Activated T-helper 2 cell treated with anti-CD3 and anti-CD28 coated beads, Interferon-gamma antibody, Interleukin-2, Interleukin-4, amounts not matched to agents 10 μg/mL and 5 μg/mL and 100 μg/mL, durations not matched to agents 14 hours and 24 hours and 36 hours (primary cell): ENCODE measurements around the gene THOC5. TPM values are rescaled to one million over a fixed set of nuclear protein-coding genes. Genes with fewer than 3 reads are reported as not detected.
"Not testable (repeated sequence)": the region's sequence is repeated elsewhere in the genome, so short reads cannot be mapped to it uniquely, and the experiment has no call there.

Experiments used
- DNase-seq: peaks from one replicate; pipeline ENCODE4 v3.0.0; 2021; ENCODE audit warnings: low spot score
- H3K27ac Mint-ChIP-seq: one replicate; pipeline ENCODE4 v1.8.0; 2021; ENCODE audit warnings: mixed read lengths
- H3K27me3 Mint-ChIP-seq: one replicate; pipeline ENCODE4 v1.8.0; 2021; ENCODE audit warnings: low read depth, mixed read lengths
- H3K36me3 Mint-ChIP-seq: one replicate; pipeline ENCODE4 v1.8.0; 2021; ENCODE audit warnings: low read depth, mixed read lengths
- H3K4me1 Mint-ChIP-seq: one replicate; pipeline ENCODE4 v1.8.0; 2021; ENCODE audit warnings: low read depth, mixed read lengths
- H3K4me3 Mint-ChIP-seq: one replicate; pipeline ENCODE4 v1.8.0; 2021; ENCODE audit warnings: low read depth, mild to moderate bottlenecking, moderate library complexity, mixed read lengths
- H3K9me3 Mint-ChIP-seq: one replicate; pipeline ENCODE4 v1.8.0; 2021; ENCODE audit warnings: mixed read lengths
- intact Hi-C: fragments of 100-400 bp; cut with micrococcal nuclease; formaldehyde crosslinking; loops from one replicate; pipeline ENCODE4 v1.15.1; 2023
- total RNA-seq: library from RNA; stranded (reverse); gene quantifications from 2 replicates; pipeline ENCODE4 v1.2.3, GENCODE V29; 2022

Gene THOC5
- total RNA-seq, 1 donor from 2014 or later = 50.5 TPM

DNA sequence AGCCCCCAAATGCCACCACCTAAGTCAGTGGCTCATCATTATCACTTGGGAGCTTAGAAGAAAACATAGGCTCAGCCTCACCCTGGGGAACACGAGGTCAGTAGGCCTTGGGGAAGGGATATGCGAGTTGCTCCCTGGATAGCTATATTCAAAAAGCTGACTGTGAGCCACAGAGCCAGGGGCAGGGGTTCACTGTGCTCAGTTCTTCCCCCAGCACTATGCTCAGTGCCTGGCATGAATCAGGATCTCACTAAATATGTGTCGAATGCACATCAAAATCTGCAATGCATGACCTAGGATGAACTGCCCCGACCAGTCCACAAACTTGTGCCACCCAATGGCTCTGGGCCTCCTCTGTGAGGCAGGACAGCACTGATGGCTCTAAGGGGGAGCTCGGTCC lies 35.1 kb downstream of the THOC5 start:
- H3K4me3 Mint-ChIP-seq = no peak overlapping the region
- H3K4me1 Mint-ChIP-seq = no peaks in the 10 kb centered on the region
- H3K36me3 Mint-ChIP-seq = peaks cover 58% of the 10 kb centered on the region
- DNase-seq = no peak
- intact Hi-C loops = no loop called here
- no peaks in the 10 kb centered on the region for H3K27me3 Mint-ChIP-seq
- no peak overlapping the region for H3K27ac Mint-ChIP-seq
- no peaks in the 10 kb centered on the region for H3K9me3 Mint-ChIP-seq

DNA sequence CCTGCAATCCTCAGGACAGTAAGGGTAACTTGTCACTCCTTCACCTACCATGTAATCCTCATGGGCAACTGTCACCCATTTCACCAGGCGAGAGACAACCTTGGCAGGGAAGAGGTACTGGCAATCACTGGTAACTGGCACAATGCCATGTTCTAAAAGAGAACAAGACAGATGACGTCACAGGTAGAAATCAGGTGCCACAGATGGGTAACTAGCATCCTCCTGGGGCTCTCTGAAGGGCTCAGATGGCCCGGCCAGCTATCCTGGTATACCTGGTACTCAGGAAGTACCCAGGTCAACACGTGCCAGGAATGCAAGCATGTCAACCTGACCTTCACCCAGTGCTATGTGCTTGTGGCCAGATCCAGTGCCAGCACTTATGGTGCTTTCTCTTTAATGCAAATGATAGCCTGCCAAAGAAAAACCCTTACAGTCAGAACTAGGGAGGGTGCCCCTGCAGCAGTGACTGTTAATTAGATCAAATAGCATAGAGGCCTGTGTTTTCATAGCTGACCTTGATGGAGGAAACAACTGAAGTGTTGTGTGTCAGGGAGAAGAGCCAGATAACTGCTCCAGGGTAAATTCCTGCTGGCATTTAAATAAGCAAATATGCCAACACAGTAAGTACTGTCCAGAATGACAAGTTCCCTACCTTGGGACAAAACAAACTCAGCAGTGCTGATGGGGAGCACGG lies 36.2 kb downstream of the THOC5 start:
- no peaks in the 10 kb centered on the region for H3K9me3 Mint-ChIP-seq
- intact Hi-C loops = no loop called here
- DNase-seq = no peak
- H3K27me3 Mint-ChIP-seq = no peaks in the 10 kb centered on the region
- H3K4me3 Mint-ChIP-seq = no peak overlapping the region
- H3K27ac Mint-ChIP-seq = no peak overlapping the region
- H3K4me1 Mint-ChIP-seq = no peaks in the 10 kb centered on the region
- H3K36me3 Mint-ChIP-seq = peaks cover 57% of the 10 kb centered on the region

DNA sequence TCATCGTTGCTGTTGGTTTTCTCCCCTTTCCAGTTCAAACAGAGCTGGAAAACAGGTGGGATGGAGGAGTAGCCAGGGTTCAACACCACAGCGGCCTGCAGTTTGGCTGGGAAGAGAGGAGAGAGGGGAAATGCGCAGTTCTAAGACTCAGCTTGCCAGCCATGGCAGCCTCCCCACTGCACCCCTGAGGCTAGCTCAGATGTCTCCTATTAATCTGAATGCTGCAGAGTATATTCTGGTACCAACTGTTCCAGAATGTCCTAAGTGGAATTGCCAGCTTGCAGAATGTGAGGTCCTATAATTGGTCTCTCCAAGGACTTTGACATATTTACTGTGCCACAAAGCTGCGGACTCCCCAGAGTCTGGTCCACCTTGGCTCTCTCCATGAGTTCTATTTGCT lies 41.5 kb downstream of the THOC5 start:
- no peak overlapping the region for H3K27ac Mint-ChIP-seq
- H3K36me3 Mint-ChIP-seq = peaks cover 52% of the 10 kb centered on the region
- no peaks in the 10 kb centered on the region for H3K27me3 Mint-ChIP-seq

DNA sequence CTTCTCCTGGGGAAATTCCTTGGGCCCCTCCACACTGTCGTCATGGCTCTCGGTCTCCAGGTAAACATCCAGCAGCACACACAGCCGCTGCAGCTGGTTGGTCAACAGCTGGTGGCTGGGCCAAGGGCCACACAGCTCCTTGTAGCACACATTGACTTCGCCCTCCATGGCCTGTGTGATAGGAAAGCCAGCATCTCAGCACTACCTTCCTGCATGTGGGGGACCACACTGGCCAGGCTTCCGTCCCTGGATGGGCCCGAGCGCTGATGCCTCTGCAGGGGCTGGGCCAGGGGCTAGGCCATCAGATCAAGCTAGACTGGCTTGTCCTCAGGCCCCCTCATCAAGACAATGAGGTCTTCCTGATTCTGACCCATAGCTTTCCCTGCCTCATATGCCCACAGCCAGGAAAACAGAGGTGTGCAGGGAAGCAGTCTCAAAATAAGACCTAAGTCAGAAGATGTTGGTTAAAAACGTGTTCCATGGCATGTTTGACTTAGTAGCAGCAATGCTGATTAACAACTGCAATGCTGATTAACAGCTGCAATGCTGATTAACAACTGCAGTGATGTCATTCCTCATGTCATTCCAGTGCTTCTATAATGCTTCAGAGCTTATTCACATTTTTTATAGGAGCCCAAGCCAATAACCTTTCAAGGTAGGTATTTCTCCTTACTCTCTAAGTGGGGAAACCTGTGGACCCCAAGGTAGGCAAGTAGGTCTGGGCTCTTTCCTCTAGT lies 42.3 kb downstream of the THOC5 start:
- no peak overlapping the region for H3K4me3 Mint-ChIP-seq
- intact Hi-C loops = no loop called here
- no peak overlapping the region for H3K27ac Mint-ChIP-seq
- H3K27me3 Mint-ChIP-seq = no peaks in the 10 kb centered on the region
- H3K9me3 Mint-ChIP-seq = no peaks in the 10 kb centered on the region
- H3K36me3 Mint-ChIP-seq = peaks cover 55% of the 10 kb centered on the region
- no peaks in the 10 kb centered on the region for H3K4me1 Mint-ChIP-seq
- DNase-seq = no peak

More for the DNA sequence above, 41.5 kb downstream of the THOC5 start:
- DNase-seq = no peak
- H3K4me3 Mint-ChIP-seq = no peak overlapping the region
- H3K9me3 Mint-ChIP-seq = no peaks in the 10 kb centered on the region
- intact Hi-C loops = no loop called here
- H3K4me1 Mint-ChIP-seq = no peaks in the 10 kb centered on the region

GRCh38 chr22:29510542-29510941 lies 43.0 kb downstream of the THOC5 start:
- Mint-ChIP-seq H3K4me1 (no peaks in the 10 kb centered on the region), H3K27ac (no peak overlapping the region), H3K36me3 (peaks cover 51% of the 10 kb centered on the region), H3K27me3 (no peaks in the 10 kb centered on the region), H3K4me3 (no peak overlapping the region), H3K9me3 (no peaks in the 10 kb centered on the region)
- no peak for DNase-seq
- intact Hi-C loops = no loop called here

GRCh38 chr22:29509815-29510214 lies 43.7 kb downstream of the THOC5 start:
- Mint-ChIP-seq H3K27me3 (no peaks in the 10 kb centered on the region), H3K9me3 (no peaks in the 10 kb centered on the region), H3K27ac (no peak overlapping the region), H3K36me3 (peaks cover 49% of the 10 kb centered on the region), H3K4me3 (no peak overlapping the region), H3K4me1 (no peaks in the 10 kb centered on the region)
- intact Hi-C loops = no loop called here
- DNase-seq = no peak

DNA sequence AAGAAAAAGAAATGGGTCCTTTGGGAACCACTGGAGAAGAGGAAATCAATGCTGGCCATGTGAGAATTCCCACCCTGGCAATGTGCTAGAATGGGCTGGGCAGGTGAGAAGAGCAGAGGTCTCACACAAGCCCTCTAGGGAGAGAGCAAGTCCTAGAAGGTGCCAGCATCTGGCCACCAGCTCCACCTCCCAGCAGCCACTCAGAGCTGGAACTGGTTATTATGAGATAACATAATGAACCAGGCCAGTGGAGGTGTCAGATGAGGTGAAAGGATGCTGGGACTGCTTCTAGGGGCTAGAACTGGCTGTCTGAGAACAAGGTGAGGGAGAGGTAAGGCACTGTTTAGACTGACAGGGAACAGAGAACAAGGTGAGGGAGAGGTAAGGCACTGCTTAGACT lies 44.3 kb downstream of the THOC5 start:
- Mint-ChIP-seq H3K4me3 (no peak overlapping the region), H3K36me3 (peaks cover 49% of the 10 kb centered on the region), H3K27me3 (no peaks in the 10 kb centered on the region), H3K9me3 (no peaks in the 10 kb centered on the region), H3K27ac (no peak overlapping the region), H3K4me1 (no peaks in the 10 kb centered on the region)
- intact Hi-C loops = no loop called here
- DNase-seq = no peak

GRCh38 chr22:29503811-29504372 lies 49.7 kb downstream of the THOC5 start:
- no peaks in the 10 kb centered on the region for H3K27me3 Mint-ChIP-seq
- H3K9me3 Mint-ChIP-seq = no peaks in the 10 kb centered on the region
- no peak overlapping the region for H3K27ac Mint-ChIP-seq
- H3K4me3 Mint-ChIP-seq = no peak overlapping the region
- intact Hi-C loops = no loop called here
- H3K36me3 Mint-ChIP-seq = peaks cover 25% of the 10 kb centered on the region
- H3K4me1 Mint-ChIP-seq = no peaks in the 10 kb centered on the region
- DNase-seq = no peak

- intact Hi-C loops = no loop called here
- H3K27ac Mint-ChIP-seq = no peak overlapping the region
- H3K4me3 Mint-ChIP-seq = no peak overlapping the region
- H3K27me3 Mint-ChIP-seq = no peaks in the 10 kb centered on the region
- no peak for DNase-seq
- H3K36me3 Mint-ChIP-seq = peaks cover 7% of the 10 kb centered on the region
- H3K9me3 Mint-ChIP-seq = peaks cover 4% of the 10 kb centered on the region
- no peaks in the 10 kb centered on the region for H3K4me1 Mint-ChIP-seq
Measured at GRCh38 chr22:29499852-29500251, 53.7 kb downstream of the THOC5 start.

DNA sequence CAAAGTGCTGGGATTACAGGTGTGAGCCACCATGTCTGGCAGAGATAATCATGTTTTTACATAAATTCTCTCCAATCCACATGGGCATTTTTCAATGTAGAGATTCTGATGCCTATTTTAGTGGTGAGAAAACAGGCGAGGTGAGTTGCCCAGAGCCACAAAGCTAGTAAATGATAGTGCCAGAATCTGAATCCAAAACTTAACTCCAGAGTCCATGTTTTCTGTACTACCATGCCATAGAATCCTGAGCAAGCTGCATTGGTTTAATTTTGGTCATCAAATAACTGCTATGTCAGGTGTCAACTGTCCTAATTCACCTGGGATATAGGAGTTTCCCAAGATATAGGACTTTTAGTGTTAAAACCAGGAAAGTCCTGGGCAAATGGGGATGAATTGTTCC lies 59.9 kb downstream of the THOC5 start:
- intact Hi-C loops = no loop called here
- peaks cover 12% of the 10 kb centered on the region for H3K36me3 Mint-ChIP-seq
- H3K4me1 Mint-ChIP-seq = no peaks in the 10 kb centered on the region
- DNase-seq = no peak
- no peak overlapping the region for H3K27ac Mint-ChIP-seq
- H3K27me3 Mint-ChIP-seq = no peaks in the 10 kb centered on the region
- H3K4me3 Mint-ChIP-seq = no peak overlapping the region
- peaks cover 9% of the 10 kb centered on the region for H3K9me3 Mint-ChIP-seq

DNA sequence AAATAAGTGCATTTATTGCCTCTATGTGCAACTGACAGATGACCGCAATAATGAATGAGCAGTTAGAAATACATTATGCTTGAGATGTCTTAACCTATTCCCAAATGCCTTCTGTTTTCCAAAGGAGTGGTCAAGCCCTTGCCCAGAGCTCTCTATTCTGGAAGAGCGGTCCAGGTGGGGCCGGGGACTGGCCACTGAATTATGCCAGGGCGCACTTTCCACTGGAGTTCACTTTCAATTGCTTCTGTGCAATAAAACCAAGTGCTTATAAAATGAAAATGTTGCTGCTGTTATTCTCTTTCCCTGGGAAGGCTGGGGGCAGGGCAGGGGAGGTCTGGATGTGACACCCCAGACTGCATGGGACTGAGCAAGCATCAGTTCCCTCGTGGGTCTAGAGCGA lies 62.5 kb downstream of the THOC5 start:
- Mint-ChIP-seq H3K36me3 (peaks cover 12% of the 10 kb centered on the region), H3K27ac (no peak overlapping the region), H3K4me1 (no peaks in the 10 kb centered on the region), H3K9me3 (peaks cover 9% of the 10 kb centered on the region), H3K4me3 (no peak overlapping the region), H3K27me3 (no peaks in the 10 kb centered on the region)
- DNase-seq = no peak
- intact Hi-C loops = no loop called here

DNA sequence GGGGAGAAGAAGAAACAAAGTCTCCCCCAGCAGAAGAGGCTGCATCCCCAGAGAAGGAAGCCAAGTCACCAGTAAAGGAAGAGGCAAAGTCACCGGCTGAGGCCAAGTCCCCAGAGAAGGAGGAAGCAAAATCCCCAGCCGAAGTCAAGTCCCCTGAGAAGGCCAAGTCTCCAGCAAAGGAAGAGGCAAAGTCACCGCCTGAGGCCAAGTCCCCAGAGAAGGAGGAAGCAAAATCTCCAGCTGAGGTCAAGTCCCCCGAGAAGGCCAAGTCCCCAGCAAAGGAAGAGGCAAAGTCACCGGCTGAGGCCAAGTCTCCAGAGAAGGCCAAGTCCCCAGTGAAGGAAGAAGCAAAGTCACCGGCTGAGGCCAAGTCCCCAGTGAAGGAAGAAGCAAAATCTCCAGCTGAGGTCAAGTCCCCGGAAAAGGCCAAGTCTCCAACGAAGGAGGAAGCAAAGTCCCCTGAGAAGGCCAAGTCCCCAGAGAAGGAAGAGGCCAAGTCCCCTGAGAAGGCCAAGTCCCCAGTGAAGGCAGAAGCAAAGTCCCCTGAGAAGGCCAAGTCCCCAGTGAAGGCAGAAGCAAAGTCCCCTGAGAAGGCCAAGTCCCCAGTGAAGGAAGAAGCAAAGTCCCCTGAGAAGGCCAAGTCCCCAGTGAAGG lies 64.3 kb downstream of the THOC5 start:
- H3K27me3 Mint-ChIP-seq, intact Hi-C loops, DNase-seq, H3K36me3 Mint-ChIP-seq, H3K9me3 Mint-ChIP-seq, H3K4me3 Mint-ChIP-seq, H3K4me1 Mint-ChIP-seq, H3K27ac Mint-ChIP-seq: not testable (repeated sequence)

- DNase-seq = no peak
- no peaks in the 10 kb centered on the region for H3K27me3 Mint-ChIP-seq
- no peaks in the 10 kb centered on the region for H3K36me3 Mint-ChIP-seq
- H3K27ac Mint-ChIP-seq = no peak overlapping the region
- no peaks in the 10 kb centered on the region for H3K9me3 Mint-ChIP-seq
- intact Hi-C loops = no loop called here
- H3K4me1 Mint-ChIP-seq = no peaks in the 10 kb centered on the region
- no peak overlapping the region for H3K4me3 Mint-ChIP-seq
Measured at GRCh38 chr22:29487426-29487986, 66.1 kb downstream of the THOC5 start.
